K562 (cell line): ENCODE data around the gene KLF1. TPM values are rescaled to one million over a fixed set of nuclear protein-coding genes. Genes with fewer than 3 reads are reported as not detected.

Experiments
- ATF7 ChIP-seq: fragments of 450-650 bp; IDR thresholded peaks from 2 replicates; pipeline ENCODE4 v1.7.1; 2014; ENCODE audit warnings: mild to moderate bottlenecking, moderate library complexity
- CTCF ChIP-seq, 3 experiments: IDR thresholded peaks in 2 of 3; conservative IDR thresholded peaks in 1 of 3; 2 replicates each; pipeline ENCODE4 v1.5.1; 2011 to 2012; ENCODE audit warnings: low read length in 3 of 3, mild to moderate bottlenecking in 3 of 3, control low read depth in 2 of 3, improper control_type of control experiment in 1 of 3, inconsistent platforms in 1 of 3, low read depth in 1 of 3, mixed read lengths in 1 of 3, moderate library complexity in 1 of 3; ENCODE audit not compliant: insufficient read depth in 2 of 3
- EP400 ChIP-seq: fragments of 450-650 bp; IDR thresholded peaks from 2 replicates; pipeline ENCODE4 v1.6.1; 2017; ENCODE audit warnings: antibody characterized with exemption, mild to moderate bottlenecking, moderate library complexity
- ERF ChIP-seq: fragments of 450-650 bp; formaldehyde crosslinking; IDR thresholded peaks from 2 replicates; pipeline ENCODE4 v1.4.0; 2020; ENCODE audit warnings: mild to moderate bottlenecking, mixed read lengths
- FOXA3 ChIP-seq, 2 experiments: fragments of 450-650 bp in 1 of 2; sonication (generic) in 1 of 2; formaldehyde crosslinking; IDR thresholded peaks in 1 of 2; conservative IDR thresholded peaks in 1 of 2; 2 replicates each; pipeline versions ENCODE4 v1.4.0 to v1.8.0; 2020 to 2022; ENCODE audit warnings: mild to moderate bottlenecking in 2 of 2, missing genetic modification reagents in 1 of 2
- NRF1 ChIP-seq, 2 experiments: fragments of 450-650 bp; IDR thresholded peaks in 1 of 2; conservative IDR thresholded peaks in 1 of 2; 2 replicates each; pipeline ENCODE4 v1.6.1; 2014; ENCODE audit warnings: mild to moderate bottlenecking in 2 of 2
- RCOR1 ChIP-seq, 2 experiments: IDR thresholded peaks; 2 replicates each; pipeline ENCODE4 v1.6.1; 2012; ENCODE audit warnings: low read depth in 2 of 2, low read length in 2 of 2, borderline replicate concordance in 1 of 2, improper control_type of control experiment in 1 of 2
- polyA plus RNA-seq, 8 experiments: library from polyadenylated mRNA; depleted of rRNA in 4 of 8; stranded (reverse) in 5 of 8; unstranded in 3 of 8; fragments of >200 nt; fragmentation: Nextera tagmentation in 2 of 8; fragmentation: Illumina TruSeq in 1 of 8; extraction: Ambion mirVana in 2 of 8; extraction: Trizol in 1 of 8; gene quantifications; 2 replicates each; pipeline versions ENCODE4 v1.2.1 to v1.2.3, GENCODE V29; 2011 to 2014; ENCODE audit warnings: inconsistent platforms in 1 of 8, missing spikeins in 1 of 8
- total RNA-seq, 7 experiments: library from RNA; depleted of rRNA in 6 of 7; stranded (reverse); fragments of >200 nt in 6 of 7; fragmentation: Illumina TruSeq in 2 of 7; extraction: Trizol in 2 of 7; gene quantifications; 2 replicates each; pipeline versions ENCODE4 v1.2.1 to v1.2.3, GENCODE V29; 2011 to 2021; ENCODE audit warnings: low replicate concordance in 1 of 7
- TF ChIP-seq, protein P1 (sequence below), 2 experiments: fragments of 450-650 bp; formaldehyde crosslinking in 1 of 2; IDR thresholded peaks; 2 replicates each; pipeline versions ENCODE4 v1.4.0 to v1.6.1; 2014 to 2020; ENCODE audit warnings: mild to moderate bottlenecking in 2 of 2, borderline replicate concordance in 1 of 2, low read depth in 1 of 2
- TF ChIP-seq, protein P2 (sequence below): sonication (generic); formaldehyde crosslinking; IDR thresholded peaks from 2 replicates; pipeline ENCODE4 v1.8.1; 2023; ENCODE audit warnings: mild to moderate bottlenecking, missing genetic modification reagents
- TF ChIP-seq, protein P3 (sequence below): fragments of 250-450 bp; sonication (Bioruptor Pico); IDR thresholded peaks from 2 replicates; pipeline ENCODE4 v1.5.0; 2020; ENCODE audit warnings: mild to moderate bottlenecking

KLF1 gene
- total and polyA plus RNA-seq, 9 of the 15 experiments (the other 6 are each of a cell fraction or from before 2014, with no cell fraction given) = 8.4 to 163 (median 47.3) TPM

DNA sequence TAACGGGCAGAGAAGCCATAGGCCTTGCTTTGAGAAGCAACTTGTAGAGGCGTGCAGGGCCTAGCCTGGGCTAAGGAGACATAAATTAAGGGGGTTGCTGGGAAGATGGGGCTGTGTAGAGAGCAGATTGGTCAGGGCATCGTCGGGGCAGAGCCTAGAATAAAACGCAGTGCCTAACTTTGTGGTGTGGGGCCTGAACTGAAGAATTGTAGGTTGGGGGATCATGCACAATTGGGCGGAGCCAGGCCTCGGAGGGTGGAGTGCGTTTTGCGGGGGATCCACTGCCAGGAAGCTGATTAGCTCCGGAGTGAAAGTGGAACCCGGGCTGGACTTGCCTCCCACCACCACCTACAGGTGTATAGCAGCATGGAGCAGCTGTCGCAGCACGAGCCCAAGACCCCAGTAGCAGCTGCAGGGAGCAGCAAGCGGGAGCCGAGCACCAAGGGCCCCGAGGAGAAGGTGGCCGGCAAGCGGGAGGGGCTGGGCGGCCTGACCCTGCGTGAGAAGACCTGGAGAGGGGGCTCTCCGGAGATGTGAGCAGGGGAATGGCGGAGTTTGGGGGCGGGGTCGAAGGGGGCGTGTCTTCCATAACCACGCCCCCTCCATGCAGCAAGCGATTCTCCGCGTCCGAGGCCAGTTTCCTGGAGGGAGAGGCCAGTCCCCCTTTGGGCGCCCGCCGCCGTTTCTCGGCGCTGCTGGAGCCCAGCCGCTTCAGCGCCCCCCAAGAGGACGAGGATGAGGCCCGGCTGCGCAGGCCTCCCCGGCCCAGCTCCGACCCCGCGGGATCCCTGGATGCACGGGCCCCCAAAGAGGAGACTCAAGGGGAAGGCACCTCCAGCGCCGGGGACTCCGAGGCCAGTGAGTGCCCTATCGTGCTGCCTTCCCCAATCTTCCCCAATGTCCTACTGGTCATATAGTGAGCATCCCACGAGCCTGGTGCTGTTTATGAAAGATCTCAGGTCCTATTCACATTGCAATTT, 19.6 kb downstream of the KLF1 start (continued):
- TF ChIP-seq, protein P1, sequence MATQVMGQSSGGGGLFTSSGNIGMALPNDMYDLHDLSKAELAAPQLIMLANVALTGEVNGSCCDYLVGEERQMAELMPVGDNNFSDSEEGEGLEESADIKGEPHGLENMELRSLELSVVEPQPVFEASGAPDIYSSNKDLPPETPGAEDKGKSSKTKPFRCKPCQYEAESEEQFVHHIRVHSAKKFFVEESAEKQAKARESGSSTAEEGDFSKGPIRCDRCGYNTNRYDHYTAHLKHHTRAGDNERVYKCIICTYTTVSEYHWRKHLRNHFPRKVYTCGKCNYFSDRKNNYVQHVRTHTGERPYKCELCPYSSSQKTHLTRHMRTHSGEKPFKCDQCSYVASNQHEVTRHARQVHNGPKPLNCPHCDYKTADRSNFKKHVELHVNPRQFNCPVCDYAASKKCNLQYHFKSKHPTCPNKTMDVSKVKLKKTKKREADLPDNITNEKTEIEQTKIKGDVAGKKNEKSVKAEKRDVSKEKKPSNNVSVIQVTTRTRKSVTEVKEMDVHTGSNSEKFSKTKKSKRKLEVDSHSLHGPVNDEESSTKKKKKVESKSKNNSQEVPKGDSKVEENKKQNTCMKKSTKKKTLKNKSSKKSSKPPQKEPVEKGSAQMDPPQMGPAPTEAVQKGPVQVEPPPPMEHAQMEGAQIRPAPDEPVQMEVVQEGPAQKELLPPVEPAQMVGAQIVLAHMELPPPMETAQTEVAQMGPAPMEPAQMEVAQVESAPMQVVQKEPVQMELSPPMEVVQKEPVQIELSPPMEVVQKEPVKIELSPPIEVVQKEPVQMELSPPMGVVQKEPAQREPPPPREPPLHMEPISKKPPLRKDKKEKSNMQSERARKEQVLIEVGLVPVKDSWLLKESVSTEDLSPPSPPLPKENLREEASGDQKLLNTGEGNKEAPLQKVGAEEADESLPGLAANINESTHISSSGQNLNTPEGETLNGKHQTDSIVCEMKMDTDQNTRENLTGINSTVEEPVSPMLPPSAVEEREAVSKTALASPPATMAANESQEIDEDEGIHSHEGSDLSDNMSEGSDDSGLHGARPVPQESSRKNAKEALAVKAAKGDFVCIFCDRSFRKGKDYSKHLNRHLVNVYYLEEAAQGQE (IDR thresholded peaks at IDR 0.05; ENCODE audit: borderline replicate concordance) = no peak
- TF ChIP-seq, protein P1 (CRISPR knock-in tag; IDR thresholded peaks at IDR 0.05; ENCODE audit: low read depth) = 0 out of 2 replicates have a peak, but pooled peaks have one; percentile 65
- TF ChIP-seq ERF (CRISPR knock-in tag) = no peak
- TF ChIP-seq, protein P2, sequence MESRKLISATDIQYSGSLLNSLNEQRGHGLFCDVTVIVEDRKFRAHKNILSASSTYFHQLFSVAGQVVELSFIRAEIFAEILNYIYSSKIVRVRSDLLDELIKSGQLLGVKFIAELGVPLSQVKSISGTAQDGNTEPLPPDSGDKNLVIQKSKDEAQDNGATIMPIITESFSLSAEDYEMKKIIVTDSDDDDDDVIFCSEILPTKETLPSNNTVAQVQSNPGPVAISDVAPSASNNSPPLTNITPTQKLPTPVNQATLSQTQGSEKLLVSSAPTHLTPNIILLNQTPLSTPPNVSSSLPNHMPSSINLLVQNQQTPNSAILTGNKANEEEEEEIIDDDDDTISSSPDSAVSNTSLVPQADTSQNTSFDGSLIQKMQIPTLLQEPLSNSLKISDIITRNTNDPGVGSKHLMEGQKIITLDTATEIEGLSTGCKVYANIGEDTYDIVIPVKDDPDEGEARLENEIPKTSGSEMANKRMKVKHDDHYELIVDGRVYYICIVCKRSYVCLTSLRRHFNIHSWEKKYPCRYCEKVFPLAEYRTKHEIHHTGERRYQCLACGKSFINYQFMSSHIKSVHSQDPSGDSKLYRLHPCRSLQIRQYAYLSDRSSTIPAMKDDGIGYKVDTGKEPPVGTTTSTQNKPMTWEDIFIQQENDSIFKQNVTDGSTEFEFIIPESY (CRISPR knock-in tag) = 0 out of 2 replicates have a peak, but pooled peaks have one; percentile 11
- peak; percentile 45; the same call in 1 of the 2 replicates for TF ChIP-seq EP400
- peak; percentile 47; the same call in 1 of the 2 replicates for TF ChIP-seq ATF7
- TF ChIP-seq FOXA3 (CRISPR knock-in tag; conservative IDR thresholded peaks at IDR 0.05 in 1 of 2, IDR thresholded peaks at IDR 0.05 in 1 of 2) = no peak
- TF ChIP-seq RCOR1 (IDR thresholded peaks at IDR 0.05; ENCODE audit: borderline replicate concordance in 1 of 2, low read depth in 2 of 2, low read length in 2 of 2) = peak in 1 of 2 experiments; percentile 6; a peak in 1 of 4 replicates
- peak; percentile 19 to 32 (median 30); a peak in 5 of 6 replicates for TF ChIP-seq CTCF (IDR thresholded peaks at IDR 0.05 in 2 of 3, conservative IDR thresholded peaks at IDR 0.05 in 1 of 3; ENCODE audit: insufficient read depth in 2 of 3, low read depth in 1 of 3, low read length in 3 of 3)
- peak; percentile 77 to 82 for TF ChIP-seq NRF1 (conservative IDR thresholded peaks at IDR 0.05 in 1 of 2, IDR thresholded peaks at IDR 0.05 in 1 of 2)
- TF ChIP-seq, protein P3, sequence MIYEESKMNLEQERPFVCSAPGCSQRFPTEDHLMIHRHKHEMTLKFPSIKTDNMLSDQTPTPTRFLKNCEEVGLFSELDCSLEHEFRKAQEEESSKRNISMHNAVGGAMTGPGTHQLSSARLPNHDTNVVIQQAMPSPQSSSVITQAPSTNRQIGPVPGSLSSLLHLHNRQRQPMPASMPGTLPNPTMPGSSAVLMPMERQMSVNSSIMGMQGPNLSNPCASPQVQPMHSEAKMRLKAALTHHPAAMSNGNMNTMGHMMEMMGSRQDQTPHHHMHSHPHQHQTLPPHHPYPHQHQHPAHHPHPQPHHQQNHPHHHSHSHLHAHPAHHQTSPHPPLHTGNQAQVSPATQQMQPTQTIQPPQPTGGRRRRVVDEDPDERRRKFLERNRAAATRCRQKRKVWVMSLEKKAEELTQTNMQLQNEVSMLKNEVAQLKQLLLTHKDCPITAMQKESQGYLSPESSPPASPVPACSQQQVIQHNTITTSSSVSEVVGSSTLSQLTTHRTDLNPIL (CRISPR knock-in tag) = no peak
